BE2C (cell line): Measurements from ENCODE around the gene ARIH1.

Experiments
- DNase-seq: peaks from one replicate; pipeline ENCODE4 v3.0.0-alpha.2; 2020
- H3K27me3 ChIP-seq: fragments of 250-450 bp; sonication (Bioruptor Pico); 2 replicates; pipeline ENCODE4 v1.5.1; 2020; ENCODE audit warnings: mild to moderate bottlenecking
- H3K36me3 ChIP-seq: fragments of 250-450 bp; sonication (Bioruptor Pico); 2 replicates; pipeline ENCODE4 v1.5.1; 2020; ENCODE audit warnings: mild to moderate bottlenecking
- H3K4me1 ChIP-seq: fragments of 250-450 bp; sonication (Bioruptor Pico); 2 replicates; pipeline ENCODE4 v1.5.1; 2020
- H3K4me3 ChIP-seq: 2 replicates; pipeline ENCODE4 v1.5.1; 2011; ENCODE audit warnings: low read depth, low read length
- H3K9me3 ChIP-seq: fragments of 250-450 bp; sonication (Bioruptor Pico); 2 replicates; pipeline ENCODE4 v1.5.1; 2020
- CTCF ChIP-seq: IDR thresholded peaks from 2 replicates; pipeline ENCODE4 v1.5.1; 2012; ENCODE audit warnings: mild to moderate bottlenecking, low read depth, low read length

Gene ARIH1

DNA sequence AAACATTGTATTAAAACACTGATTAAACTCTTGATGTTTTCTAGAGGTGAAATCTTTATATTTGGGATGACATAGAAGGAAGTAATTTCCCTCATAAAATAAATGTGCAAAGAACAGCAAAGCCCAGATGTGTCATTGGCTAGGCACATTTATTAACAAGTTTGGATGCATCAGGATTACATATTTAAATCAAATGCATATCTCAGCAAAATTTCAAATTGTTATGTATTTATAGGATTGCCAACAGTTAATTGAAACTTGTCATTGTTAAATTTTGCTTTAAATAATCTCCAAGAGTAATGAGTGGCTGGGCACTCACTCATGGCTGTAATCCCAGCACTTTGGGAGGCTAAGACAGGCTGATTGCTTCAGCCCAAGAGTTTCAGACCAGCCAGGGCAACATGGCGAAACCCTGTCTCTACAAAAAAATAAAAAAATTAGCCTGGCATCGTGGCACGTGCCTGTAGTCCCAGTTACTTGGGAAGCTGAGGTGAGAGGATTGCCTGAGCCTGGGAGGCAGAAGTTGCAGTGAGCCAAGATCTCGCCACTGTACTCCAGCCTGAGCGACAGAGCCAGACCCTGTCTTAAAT is 28.2 kb downstream of the ARIH1 start:
- Histone ChIP-seq H3K36me3 (no peaks in the 10 kb centered on the region), H3K4me1 (no peaks in the 10 kb centered on the region), H3K27me3 (no peaks in the 10 kb centered on the region), H3K4me3 (no peak overlapping the region), H3K9me3 (no peaks in the 10 kb centered on the region)
- DNase-seq = no peak
- no peak for TF ChIP-seq CTCF

DNA sequence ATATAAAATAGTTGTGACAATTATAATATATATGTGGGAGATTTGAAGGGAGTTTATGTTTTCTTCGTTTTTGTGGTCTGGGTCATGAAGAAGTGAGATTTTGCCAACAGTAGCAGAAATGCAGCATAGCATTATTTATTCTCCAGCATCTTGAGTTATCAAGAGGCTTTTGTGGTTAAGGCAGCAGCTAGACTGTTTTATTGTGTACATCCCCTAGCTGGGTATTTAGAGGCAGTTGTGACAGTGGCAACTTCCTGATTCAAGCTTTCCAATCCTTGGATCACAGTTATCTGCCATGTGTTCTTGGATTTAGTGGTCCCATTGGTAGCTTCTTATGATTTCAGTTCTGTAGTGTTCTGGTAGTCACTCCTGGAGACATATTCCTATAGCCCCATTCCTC is 29.0 kb downstream of the ARIH1 start:
- Histone ChIP-seq H3K36me3 (no peaks in the 10 kb centered on the region), H3K4me1 (no peaks in the 10 kb centered on the region), H3K9me3 (no peaks in the 10 kb centered on the region; the same call in 1 of the 2 replicates), H3K4me3 (no peak overlapping the region), H3K27me3 (no peaks in the 10 kb centered on the region)
- no peak for DNase-seq
- no peak for TF ChIP-seq CTCF

DNA sequence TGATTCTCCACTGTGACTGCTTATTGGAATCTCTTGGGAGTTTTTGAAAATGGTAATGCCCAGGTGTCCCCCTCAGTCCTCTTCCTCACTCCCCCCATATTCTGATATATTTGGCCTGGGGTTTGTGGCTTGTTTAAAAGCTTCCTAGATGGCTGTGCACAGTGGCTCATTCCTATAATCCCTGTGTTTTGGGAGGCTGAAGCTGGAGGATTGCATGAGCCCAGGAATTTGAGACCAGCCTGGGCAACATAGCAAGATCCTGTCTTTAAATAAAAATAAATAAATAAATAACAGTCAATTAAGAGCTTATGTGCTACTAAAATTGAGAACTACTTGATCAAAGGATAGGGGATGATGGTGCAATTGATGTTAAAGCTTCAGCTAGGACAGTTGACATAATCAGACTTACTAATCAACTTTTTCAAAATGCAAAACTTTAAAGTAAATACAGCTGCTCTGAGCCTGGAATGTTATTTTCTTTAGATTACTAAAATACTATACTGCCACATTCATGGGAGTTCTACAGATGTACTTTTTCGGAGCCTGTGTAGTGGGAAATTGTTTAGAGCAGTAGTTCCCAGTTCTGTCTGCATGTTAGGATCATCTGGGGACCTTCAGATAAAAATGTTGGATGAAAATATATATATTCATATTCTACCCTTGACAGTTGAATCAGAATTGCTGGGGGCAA is 33.4 kb downstream of the ARIH1 start:
- TF ChIP-seq CTCF = no peak
- no peak for DNase-seq
- H3K27me3 ChIP-seq = no peaks in the 10 kb centered on the region
- H3K4me1 ChIP-seq = no peaks in the 10 kb centered on the region
- H3K4me3 ChIP-seq = no peak overlapping the region
- no peaks in the 10 kb centered on the region; the same call in 1 of the 2 replicates for H3K9me3 ChIP-seq
- no peaks in the 10 kb centered on the region for H3K36me3 ChIP-seq

DNA sequence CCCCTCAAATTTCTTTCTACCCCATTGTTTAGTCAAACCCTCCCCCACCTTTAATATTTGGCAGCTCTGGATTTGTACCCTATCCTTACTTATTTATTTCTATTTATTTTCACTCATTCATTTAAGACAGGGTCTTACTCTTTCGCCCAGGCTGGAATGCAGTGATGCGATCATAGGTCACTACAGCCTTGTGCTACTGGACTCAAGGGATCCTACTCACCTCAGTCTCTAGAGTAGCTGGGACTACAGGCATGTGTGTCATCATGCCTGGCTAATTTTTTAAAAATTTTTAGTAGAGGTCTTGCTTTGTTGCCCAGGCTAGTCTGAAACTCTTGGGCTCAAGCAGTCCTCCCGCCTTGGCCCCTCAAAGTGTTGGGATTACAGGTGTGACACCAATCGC is 35.4 kb downstream of the ARIH1 start:
- Histone ChIP-seq H3K4me3 (no peak overlapping the region), H3K36me3 (no peaks in the 10 kb centered on the region), H3K27me3 (no peaks in the 10 kb centered on the region), H3K4me1 (no peaks in the 10 kb centered on the region), H3K9me3 (no peaks in the 10 kb centered on the region; the same call in 1 of the 2 replicates)
- no peak for TF ChIP-seq CTCF
- DNase-seq = no peak

DNA sequence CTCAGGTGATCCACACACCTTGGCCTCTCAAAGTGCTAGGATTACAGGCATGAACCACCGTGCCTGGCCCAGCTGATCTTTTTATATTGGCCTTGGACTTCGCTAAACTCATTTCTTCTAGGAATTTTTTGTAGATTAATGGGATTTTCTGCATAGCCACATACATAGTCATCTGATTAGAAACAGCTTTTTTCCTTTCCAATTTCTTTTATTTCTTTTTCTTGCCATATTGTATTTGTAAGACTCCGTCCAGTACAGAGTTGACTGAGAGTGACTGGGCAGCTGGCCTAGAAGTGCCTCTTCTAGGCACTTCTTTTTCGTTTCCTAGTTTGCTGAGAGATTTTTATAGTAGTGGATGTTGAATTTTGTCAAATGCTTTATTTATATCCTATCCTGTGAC is 37.4 kb downstream of the ARIH1 start:
- H3K36me3 ChIP-seq = no peaks in the 10 kb centered on the region
- no peaks in the 10 kb centered on the region; the same call in 1 of the 2 replicates for H3K4me1 ChIP-seq
- H3K27me3 ChIP-seq = no peaks in the 10 kb centered on the region
- no peak overlapping the region for H3K4me3 ChIP-seq
- no peaks in the 10 kb centered on the region; the same call in 1 of the 2 replicates for H3K9me3 ChIP-seq
- no peak for TF ChIP-seq CTCF
- no peak for DNase-seq
